Activated CD4-positive, alpha-beta T cell treated with anti-CD3 and anti-CD28 coated beads, Interleukin-2, Interleukin-6, amounts not matched to agents 100 ng/mL and 50 ng/mL, durations not matched to agents 16 hours and 8 hours (primary cell): ENCODE results near the gene TMEM80.
A peak's percentile ranks its signal among the peaks of the same experiment; 100 is the strongest.
"Not testable (repeated sequence)": the region's sequence is repeated elsewhere in the genome, so short reads cannot be mapped to it uniquely, and the experiment has no call there.

Experiments
- DNase-seq: peaks from one replicate; pipeline ENCODE4 v3.0.0-alpha.2; 2020

The TMEM80 gene

GRCh38 chr11:695538-696248, at the start of gene TMEM80:
Gene TMEM80, plus strand, starts transcription at chr11:695816. Its CDS starts 12 bp downstream, at chr11:695828.
- peak; percentile 99 for DNase-seq

DNA sequence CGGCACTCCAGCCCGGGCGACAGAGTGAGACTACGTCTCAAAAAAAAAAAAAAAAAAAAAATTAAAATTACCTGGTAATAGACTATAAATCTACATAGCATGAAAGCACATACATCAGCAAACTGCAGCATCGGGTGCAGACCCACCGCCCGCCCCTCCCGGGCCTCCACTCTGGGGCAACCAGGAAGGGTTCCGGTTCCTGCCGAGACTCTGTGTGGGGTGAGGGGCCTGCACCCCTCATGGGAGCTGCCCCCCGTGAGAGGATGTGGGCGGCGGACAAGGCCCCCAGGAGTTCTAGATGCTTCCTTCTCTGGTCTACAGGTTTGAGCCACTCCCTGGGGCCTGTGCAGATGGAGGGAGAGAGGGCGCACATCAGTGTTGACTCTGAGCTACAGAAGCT, 49.4 kb upstream of the TMEM80 start:
- DNase-seq: no peak

GRCh38 chr11:647672-648158, 47.9 kb upstream of the TMEM80 start:
- not testable (repeated sequence) for DNase-seq

DNA sequence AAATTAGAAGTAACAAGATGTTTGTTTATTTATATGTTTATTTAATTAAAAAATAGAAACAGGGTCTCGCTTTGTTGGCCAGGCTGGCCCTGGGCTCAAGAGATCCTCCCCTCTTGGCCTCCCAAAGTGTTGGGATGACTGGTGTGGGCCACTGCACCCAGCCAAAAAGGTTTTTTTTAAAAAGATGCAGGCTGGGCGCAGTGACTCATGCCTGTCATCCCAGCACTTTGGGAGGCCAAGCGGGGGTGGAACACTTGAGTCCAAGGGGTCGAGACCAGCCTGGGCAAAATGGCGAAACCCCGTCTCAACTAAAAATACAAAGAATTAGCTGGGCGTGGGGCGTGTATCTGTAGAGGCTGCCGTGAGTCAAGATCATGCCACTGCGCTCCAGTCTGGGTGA, 45.1 kb upstream of the TMEM80 start:
- no peak for DNase-seq

DNA sequence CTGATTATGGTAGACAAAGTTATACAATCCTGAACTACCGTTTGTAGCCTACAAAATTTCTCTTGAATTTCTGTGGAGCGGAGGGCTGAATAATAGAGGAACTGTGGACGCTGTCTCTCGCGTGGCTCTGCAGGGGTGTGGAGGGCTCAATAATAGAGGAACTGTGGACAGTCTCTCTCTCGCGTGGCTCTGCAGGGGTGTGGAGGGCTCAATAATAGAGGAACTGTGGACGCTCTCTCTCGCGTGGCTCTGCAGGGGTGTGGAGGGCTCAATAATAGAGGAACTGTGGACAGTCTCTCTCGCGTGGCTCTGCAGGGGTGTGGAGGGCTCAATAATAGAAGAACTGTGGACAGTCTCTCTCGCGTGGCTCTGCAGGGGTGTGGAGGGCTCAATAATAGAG, 42.5 kb upstream of the TMEM80 start:
- DNase-seq: not testable (repeated sequence)

DNA sequence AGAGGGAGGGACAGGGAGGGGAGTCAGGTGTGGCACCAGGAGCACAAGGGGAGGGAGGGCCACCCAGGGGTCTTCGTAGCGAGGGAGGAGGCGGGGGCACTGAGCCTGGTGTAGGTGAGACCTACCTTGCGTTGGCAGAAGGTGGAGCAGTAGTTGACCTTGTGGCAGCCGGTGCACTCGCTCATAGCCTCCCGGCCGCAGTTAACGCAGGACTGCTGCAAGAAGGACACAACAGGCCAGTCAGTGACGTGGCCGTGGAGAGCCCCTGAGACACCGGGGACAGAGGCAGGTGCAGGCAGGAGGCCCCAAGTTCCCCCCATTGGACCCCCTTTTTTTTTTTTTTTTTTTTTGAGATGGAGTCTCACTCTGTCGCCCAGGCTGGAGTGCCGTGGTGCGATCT, 41.8 kb upstream of the TMEM80 start:
- no peak for DNase-seq

DNA sequence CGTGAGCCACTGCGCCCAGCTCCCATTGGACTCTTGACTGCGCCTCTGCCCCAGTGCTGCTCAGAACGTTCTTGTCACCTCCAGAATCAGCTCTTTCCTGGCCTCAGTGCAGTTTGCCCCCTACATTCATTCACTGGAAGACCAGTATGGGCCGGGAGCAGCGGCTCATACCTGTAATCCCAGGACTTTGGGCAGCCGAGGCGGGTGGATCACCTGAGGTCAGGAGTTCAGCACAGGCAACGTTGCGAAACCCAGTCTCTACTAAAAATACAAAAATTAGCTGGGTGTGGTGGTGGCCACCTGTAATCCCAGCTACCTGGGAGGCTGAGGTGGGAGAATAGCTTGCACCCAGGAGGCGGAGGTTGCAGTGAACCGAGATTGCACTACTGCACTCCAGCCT, 41.2 kb upstream of the TMEM80 start:
- DNase-seq: not testable (repeated sequence)

DNA sequence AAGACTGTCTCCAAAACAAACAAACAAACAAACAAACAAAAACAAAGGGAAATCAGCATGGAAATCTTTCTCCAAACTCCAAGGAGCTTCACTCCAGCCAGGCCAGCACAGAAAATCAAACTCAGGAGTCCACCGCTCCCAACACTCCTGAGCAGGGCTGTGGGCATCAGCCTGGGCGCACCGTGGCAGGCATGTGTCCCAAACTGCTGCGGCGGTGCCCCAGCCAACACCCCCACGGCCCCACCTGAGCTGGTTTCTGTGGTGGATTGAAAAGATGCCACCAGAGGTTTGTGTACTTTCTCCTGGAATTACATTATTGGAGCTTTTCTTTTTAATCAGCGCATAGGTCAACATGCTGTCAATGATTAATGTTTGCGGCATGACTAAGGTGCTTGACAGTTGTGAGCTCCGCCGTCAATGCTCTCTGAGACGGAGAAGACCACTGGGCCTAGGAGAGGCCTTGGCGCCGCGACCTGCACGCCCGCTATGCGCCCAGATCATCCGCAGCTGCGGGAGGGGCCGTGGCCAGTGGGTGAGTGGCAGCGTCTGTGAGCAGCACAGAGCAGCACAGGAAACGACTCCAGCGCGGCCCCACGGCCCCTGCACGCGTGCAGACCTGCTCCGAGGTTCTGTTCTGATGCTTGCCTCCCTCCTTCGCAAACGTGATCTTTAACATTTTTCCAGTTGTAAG, 40.4 kb upstream of the TMEM80 start:
- no peak for DNase-seq

GRCh38 chr11:656426-656825, 39.2 kb upstream of the TMEM80 start:
- no peak for DNase-seq

DNA sequence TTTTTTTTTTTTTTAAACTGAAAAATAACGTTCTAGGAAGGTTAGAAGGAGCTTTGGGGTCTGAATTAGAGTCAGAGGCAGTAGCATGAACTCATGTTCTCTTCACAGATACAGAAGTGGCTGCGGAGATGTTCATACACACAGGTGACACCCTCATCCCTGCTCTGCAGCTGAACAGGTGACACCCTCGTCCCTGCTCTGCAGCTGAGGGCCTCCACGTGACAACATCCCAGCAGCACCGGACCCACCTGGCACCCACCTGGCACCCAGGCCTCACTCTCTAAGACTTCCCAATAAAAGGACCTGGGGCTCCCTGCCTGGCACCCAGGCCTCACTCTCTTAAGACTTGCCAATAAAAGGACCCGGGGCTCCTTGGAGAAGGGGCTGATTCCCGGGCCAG, 38.8 kb upstream of the TMEM80 start:
- DNase-seq: no peak

DNA sequence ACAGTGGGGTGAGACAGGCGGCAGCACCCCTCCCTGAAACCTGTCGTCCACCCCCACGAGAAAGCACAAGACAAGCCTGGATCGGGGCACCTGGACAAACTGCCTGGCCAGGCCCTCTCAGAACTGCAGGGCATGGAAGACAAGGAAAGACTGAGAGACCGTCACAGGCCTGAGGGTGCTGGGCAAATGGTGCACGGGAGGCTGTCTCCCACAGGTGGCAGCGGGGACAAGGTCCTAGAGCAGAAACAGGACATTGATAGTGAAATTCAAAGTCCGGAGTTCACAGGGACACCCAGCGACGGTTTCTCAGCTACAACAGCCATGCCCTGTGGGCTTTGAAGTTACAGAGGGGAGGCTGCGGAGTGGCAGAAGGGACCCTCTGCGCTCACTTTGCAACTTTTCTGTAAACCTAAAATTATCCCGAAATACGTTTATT, 37.9 kb upstream of the TMEM80 start:
- no peak for DNase-seq

- DNase-seq: no peak
These were observed 36.0 kb upstream of the TMEM80 start for GRCh38 chr11:659532-660085.

DNA sequence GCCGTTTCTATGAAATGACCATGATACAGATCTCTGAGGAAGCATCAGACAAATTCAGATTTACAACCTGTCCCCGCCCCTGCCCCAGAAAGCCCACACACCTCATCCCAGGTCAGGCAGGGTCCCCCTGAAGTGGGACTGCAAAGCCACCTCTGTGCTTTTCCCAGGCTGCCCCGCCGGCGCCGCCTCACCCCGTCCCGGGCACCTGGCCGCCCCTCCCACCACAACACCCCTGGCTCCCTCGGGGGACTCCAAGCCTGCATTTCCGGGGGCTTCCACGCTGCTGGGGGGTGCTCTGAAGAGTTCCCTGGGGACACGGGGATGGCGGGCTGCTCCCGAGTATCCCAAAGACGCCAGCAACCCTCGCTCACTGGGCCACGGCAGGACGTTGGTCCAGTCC, 35.3 kb upstream of the TMEM80 start:
- no peak for DNase-seq

DNA sequence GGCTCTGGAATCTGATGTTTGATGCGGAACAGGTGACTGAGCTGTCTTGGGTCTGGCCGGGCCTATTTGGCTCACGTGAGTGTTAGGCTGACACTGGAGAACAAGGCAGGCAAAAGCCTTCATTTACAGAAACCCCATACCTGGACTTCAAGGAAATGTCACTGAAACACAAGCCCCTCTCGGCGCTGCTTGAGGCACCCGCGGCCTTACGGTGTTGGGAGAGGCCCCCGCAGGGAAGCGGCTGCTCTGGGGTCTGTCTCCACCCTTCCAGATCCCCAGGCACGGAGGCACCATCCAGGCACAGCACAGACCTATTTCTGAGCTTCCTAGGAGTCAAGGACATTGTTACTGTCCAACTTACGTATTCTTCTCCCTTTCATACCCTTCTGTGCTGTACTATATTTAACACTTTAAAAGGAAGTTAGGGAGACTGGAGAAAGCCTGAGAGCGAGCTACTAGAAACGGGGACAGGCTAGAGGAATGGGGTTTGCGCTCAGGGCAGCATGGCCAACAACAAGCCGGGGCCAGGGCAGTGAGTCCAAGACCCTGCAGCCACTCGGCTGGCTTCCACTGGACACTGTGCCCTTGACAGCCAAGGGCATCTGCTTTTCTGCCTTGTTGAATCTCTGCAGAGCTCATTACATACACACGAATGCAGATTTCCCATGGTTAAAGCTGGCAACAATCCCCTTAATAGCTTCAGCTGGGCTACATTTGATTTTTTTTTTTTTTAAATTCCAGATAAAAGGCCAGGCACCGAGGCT, 34.8 kb upstream of the TMEM80 start:
- no peak for DNase-seq

DNA sequence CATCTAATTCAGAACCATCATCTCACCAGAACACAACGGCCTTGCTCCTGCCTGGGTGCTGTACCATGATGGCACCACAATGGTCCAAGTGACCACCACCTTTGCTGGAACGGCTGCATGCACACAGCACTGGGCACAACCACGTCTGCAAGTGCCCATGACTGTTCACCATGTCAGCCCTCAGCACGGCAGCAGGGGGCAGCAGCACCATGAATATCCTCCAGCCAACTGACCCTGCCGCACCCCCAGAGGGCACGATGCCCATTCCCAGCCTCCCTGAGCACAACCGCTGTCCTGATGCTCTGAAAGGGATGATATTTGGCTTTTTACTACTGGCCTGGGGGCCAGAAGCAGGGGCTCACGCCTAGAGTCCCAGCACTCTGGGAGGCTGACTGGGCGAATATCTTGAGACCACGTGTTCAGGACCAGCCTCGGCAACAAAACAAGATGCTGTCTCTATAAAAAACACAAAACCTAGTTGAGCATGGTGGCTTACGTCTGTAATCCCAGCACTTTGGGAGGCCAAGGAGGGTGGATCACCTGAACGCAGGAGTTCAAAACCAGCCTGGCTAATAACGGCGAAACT, 32.8 kb upstream of the TMEM80 start:
- peak; percentile 43 for DNase-seq

DNA sequence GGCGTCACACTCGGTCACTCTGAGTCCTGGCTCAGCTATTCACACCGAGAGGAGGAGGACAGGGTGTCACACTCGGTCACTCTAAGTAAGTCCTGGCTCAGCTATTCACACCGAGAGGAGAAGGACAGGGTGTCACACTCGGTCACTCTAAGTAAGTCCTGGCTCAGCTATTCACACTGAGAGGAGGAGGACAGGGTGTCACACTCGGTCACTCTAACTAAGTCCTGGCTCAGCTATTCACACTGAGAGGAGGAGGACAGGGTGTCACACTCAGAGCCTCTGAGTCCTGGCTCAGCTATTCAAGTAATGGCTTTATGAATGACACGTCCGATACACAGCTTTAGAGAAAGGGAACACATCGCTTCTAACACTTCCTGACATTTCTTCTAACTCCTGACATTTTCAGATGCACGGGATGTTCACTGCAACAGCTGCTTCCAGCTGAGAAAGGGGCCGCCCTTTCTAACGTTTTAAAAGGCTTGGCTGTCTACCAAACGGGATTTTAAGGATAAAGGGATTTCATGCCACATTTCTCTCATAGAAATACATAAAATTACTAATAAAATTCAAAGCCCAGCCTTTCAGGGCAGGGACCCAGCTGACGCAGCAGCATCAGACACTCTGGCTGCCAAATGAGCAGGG, 30.4 kb upstream of the TMEM80 start:
- DNase-seq: no peak

GRCh38 chr11:665704-666281, 29.8 kb upstream of the TMEM80 start:
- DNase-seq: no peak

GRCh38 chr11:673866-674265, 21.8 kb upstream of the TMEM80 start:
- no peak for DNase-seq

DNA sequence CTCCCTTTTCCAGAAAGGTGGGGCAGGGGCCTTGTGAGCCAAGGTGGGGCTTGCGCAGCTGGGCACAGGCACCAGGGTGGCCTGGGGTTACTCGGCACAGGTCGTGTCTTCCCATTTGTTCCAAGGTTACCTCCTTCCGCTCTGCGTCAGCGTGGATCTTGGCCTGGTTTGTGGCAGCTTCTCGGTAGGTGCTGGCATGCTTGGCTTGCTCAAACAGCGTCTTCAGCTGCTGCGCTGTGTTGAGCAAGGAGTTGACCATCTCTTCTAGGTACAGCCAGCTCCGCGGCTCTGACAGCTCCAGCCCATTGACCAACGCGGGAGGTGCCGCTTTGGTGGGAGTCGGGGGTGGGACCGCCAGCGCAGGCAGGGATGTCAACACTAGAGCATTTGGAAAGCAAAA, 21.2 kb upstream of the TMEM80 start:
- no peak for DNase-seq

DNA sequence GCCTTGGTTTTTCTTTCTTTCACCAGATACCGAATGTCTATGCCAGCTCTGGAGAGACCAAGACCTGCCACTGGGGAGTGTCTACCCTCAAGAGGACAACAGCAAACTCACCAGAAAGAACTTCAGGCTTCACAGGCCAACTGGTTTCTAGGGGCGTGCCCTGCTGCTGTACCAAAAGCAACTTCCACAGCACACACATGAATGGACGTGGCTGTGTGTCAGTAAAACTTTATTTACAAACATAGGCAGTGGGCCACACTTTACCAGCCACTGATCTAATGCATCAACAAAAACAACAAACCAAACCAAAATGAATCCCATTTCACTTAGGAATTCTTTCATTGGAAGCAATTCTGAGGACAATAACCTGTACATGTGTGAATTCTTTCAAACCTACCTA, 17.3 kb upstream of the TMEM80 start:
- DNase-seq: no peak

GRCh38 chr11:679271-680207, 16.1 kb upstream of the TMEM80 start:
- DNase-seq: no peak
